CD4-positive, alpha-beta T cell treated with Interleukin-2 at 100 ng/mL for 4 hours (primary cell): ENCODE results near the gene VMP1.
"Not testable (repeated sequence)": the region's sequence is repeated elsewhere in the genome, so short reads cannot be mapped to it uniquely, and the experiment has no call there.

ENCODE experiments used
- DNase-seq: peaks from one replicate; pipeline ENCODE4 v3.0.0-alpha.2; 2020; ENCODE audit warnings: low spot score

The VMP1 gene

GRCh38 chr17:59779521-59779920 lies 72.1 kb downstream of the VMP1 start:
- DNase-seq, result no peak

GRCh38 chr17:59780548-59780947 lies 73.1 kb downstream of the VMP1 start:
- DNase-seq, result not testable (repeated sequence)

GRCh38 chr17:59783221-59784047 lies 76.0 kb downstream of the VMP1 start:
- DNase-seq, result peak; percentile 53

- DNase-seq, result peak; percentile 23
Measured at GRCh38 chr17:59785091-59785799, 77.8 kb downstream of the VMP1 start.

GRCh38 chr17:59786213-59786535 lies 78.7 kb downstream of the VMP1 start:
- DNase-seq, result no peak

- peak; percentile 98 for DNase-seq
Measured at GRCh38 chr17:59786536-59787319, 79.3 kb downstream of the VMP1 start.

- not testable (repeated sequence) for DNase-seq
Measured at GRCh38 chr17:59789849-59790248, 82.4 kb downstream of the VMP1 start.

- not testable (repeated sequence) for DNase-seq
Measured at GRCh38 chr17:59790418-59790817, 83.0 kb downstream of the VMP1 start.

- DNase-seq, result no peak
Measured at GRCh38 chr17:59790910-59791309, 83.5 kb downstream of the VMP1 start.

GRCh38 chr17:59791603-59792457 lies 84.4 kb downstream of the VMP1 start:
- no peak for DNase-seq

- not testable (repeated sequence) for DNase-seq
Measured at GRCh38 chr17:59792458-59792823, 85.0 kb downstream of the VMP1 start.

GRCh38 chr17:59793205-59793604 lies 85.8 kb downstream of the VMP1 start:
- no peak for DNase-seq

- no peak for DNase-seq
Measured at GRCh38 chr17:59796138-59796537, 88.7 kb downstream of the VMP1 start.

- DNase-seq, result no peak
Measured at GRCh38 chr17:59796785-59797205, 89.3 kb downstream of the VMP1 start.

- DNase-seq, result no peak
Measured at GRCh38 chr17:59798111-59798510, 90.7 kb downstream of the VMP1 start.

- DNase-seq, result peak; percentile 39
Measured at GRCh38 chr17:59800530-59800942, 93.1 kb downstream of the VMP1 start.

- no peak for DNase-seq
Measured at GRCh38 chr17:59802160-59802559, 94.7 kb downstream of the VMP1 start.

- no peak for DNase-seq
Measured at GRCh38 chr17:59804901-59805465, 97.5 kb downstream of the VMP1 start.

GRCh38 chr17:59806322-59806721 lies 98.9 kb downstream of the VMP1 start:
- not testable (repeated sequence) for DNase-seq

- DNase-seq, result no peak
Measured at GRCh38 chr17:59807892-59808509, 100.5 kb downstream of the VMP1 start.

GRCh38 chr17:59810894-59811153 lies 103.4 kb downstream of the VMP1 start:
- no peak for DNase-seq
